Breast epithelium (tissue), 4 donors: ENCODE measurements around the gene RAB11FIP5. TPM values are rescaled to one million over a fixed set of nuclear protein-coding genes. Genes with fewer than 3 reads are reported as not detected.

Experiments used
- DNase-seq, 2 donors: peaks; one replicate each; pipeline ENCODE4 v3.0.0-alpha.2; 2019; ENCODE audit warnings: low spot score in 2 of 2
- H3K27ac ChIP-seq, 2 donors: fragments of 200-600 bp; sonication (generic) in 1 of 2; one replicate each; pipeline ENCODE4 v1.5.1; 2016 to 2019; ENCODE audit warnings: mild to moderate bottlenecking in 1 of 2
- H3K27me3 ChIP-seq, 2 donors: fragments of 200-600 bp; sonication (generic) in 1 of 2; one replicate each; pipeline versions ENCODE4 v1.5.1 to v1.6.0; 2017 to 2019; ENCODE audit warnings: control low read depth in 1 of 2, mild to moderate bottlenecking in 1 of 2
- H3K36me3 ChIP-seq: fragments of 200-600 bp; one replicate; pipeline ENCODE4 v1.5.1; 2019
- H3K4me1 ChIP-seq, 2 donors: fragments of 200-600 bp; sonication (generic); one replicate each; pipeline ENCODE4 v1.5.1; 2016 to 2019; ENCODE audit warnings: control low read depth in 1 of 2
- H3K4me3 ChIP-seq, 3 donors: fragments of 200-600 bp; sonication (generic); 1 replicate in 2 of 3; 2 replicates in 1 of 3; pipeline ENCODE4 v1.5.1; 2016 to 2019; ENCODE audit warnings: mild to moderate bottlenecking in 3 of 3, moderate library complexity in 2 of 3
- H3K9me3 ChIP-seq, 2 donors: fragments of 200-600 bp; sonication (generic) in 1 of 2; one replicate each; pipeline ENCODE4 v1.5.1; 2016 to 2019; ENCODE audit warnings: control low read depth in 1 of 2
- CTCF ChIP-seq, 3 donors: fragments of 450-650 bp; IDR thresholded peaks; one replicate each; pipeline ENCODE4 v1.5.1; 2016 to 2017; ENCODE audit warnings: antibody characterized with exemption in 3 of 3, mild to moderate bottlenecking in 3 of 3, moderate library complexity in 3 of 3
- POLR2A ChIP-seq: fragments of 450-650 bp; IDR thresholded peaks from one replicate; pipeline ENCODE4 v1.6.1; 2016; ENCODE audit warnings: antibody characterized with exemption, mild to moderate bottlenecking, moderate library complexity
- POLR2AphosphoS5 ChIP-seq, 3 donors: sonication (generic); formaldehyde crosslinking; IDR thresholded peaks; one replicate each; pipeline ENCODE4 v1.6.1; 2017; ENCODE audit warnings: antibody characterized with exemption in 3 of 3
- intact Hi-C: fragments of 100-400 bp; cut with DNase I; formaldehyde crosslinking; loops from one replicate; pipeline ENCODE4 v1.15.1; 2023; ENCODE audit warnings: low total_unique reads
- total RNA-seq, 3 donors: library from RNA; depleted of rRNA; stranded (reverse); fragments of >200 nt; gene quantifications; one replicate each; pipeline ENCODE4 v1.1.0, GENCODE V29; 2016

The RAB11FIP5 gene
- total RNA-seq, 3 donors from 2014 or later, result 20.6 to 27.4 (median 26.5) TPM

GRCh38 chr2:73023497-73023896, 89.3 kb downstream of the RAB11FIP5 start:
- Histone ChIP-seq H3K4me3 (no peak overlapping the region), H3K9me3 (no peaks in the 10 kb centered on the region), H3K36me3 (no peaks in the 10 kb centered on the region), H3K27ac (no peak overlapping the region), H3K4me1 (no peaks in the 10 kb centered on the region), H3K27me3 (no peaks in the 10 kb centered on the region)
- intact Hi-C loops, result no loop called here
- DNase-seq, result no peak
- no peak for TF ChIP-seq CTCF (IDR thresholded peaks at IDR 0.05)
- TF ChIP-seq POLR2AphosphoS5 (IDR thresholded peaks at IDR 0.05), result no peak
- no peak for TF ChIP-seq POLR2A

Other genes with a start within 250 kb of the RAB11FIP5 start
- gene SPR, start 225.5 kb downstream of the RAB11FIP5 start, total RNA-seq, result 10 to 100 TPM; 36.3 to 53.4 (median 46.2) TPM
- gene EMX1, start 195.4 kb downstream of the RAB11FIP5 start, total RNA-seq, result under 1 TPM in 1 of 3 donors, not detected in 2; 0.44 TPM
- 10 to 100 TPM in 2 of 3 donors, 1 to 10 TPM in 1; 6.7 to 19.6 (median 12.8) TPM for gene SFXN5, start 41.2 kb downstream of the RAB11FIP5 start, total RNA-seq
- gene NOTO, start 89.6 kb upstream of the RAB11FIP5 start, total RNA-seq, result not detected
- gene SMYD5, start 101.3 kb upstream of the RAB11FIP5 start, total RNA-seq, result 10 to 100 TPM; 14.1 to 21.6 (median 18.3) TPM
- gene PRADC1, start 120.3 kb upstream of the RAB11FIP5 start, total RNA-seq, result 10 to 100 TPM; 21.6 to 49.6 (median 25.6) TPM
- gene CCT7, start 121.4 kb upstream of the RAB11FIP5 start, total RNA-seq, result 100 to 1,000 TPM; 180 to 223 (median 187) TPM
- 1 to 10 TPM; 1.6 to 4.0 (median 3.9) TPM for gene FBXO41, start 171.5 kb upstream of the RAB11FIP5 start, total RNA-seq
- not detected for gene EGR4, start 180.6 kb upstream of the RAB11FIP5 start, total RNA-seq